HG02610 (cell line): ENCODE data around the gene EFCAB6.

Experiments used
- ATAC-seq: cut with Tn5 transposase; IDR thresholded peaks from one replicate; pipeline ENCODE4 v1.9.1; 2021; ENCODE audit warnings: mild to moderate bottlenecking, moderate library complexity; ENCODE audit not compliant: unreplicated experiment

EFCAB6 gene

GRCh38 chr22:43554694-43555365 is 257.3 kb downstream of the EFCAB6 start:
- ATAC-seq: no peak

GRCh38 chr22:43554259-43554636 is 257.9 kb downstream of the EFCAB6 start:
- ATAC-seq: no peak

GRCh38 chr22:43553451-43554258 is 258.4 kb downstream of the EFCAB6 start:
- no peak for ATAC-seq

GRCh38 chr22:43550672-43551071 is 261.4 kb downstream of the EFCAB6 start:
- no peak for ATAC-seq

- ATAC-seq: no peak
Observed at GRCh38 chr22:43550024-43550620, 262.0 kb downstream of the EFCAB6 start.

GRCh38 chr22:43546186-43546585 is 265.9 kb downstream of the EFCAB6 start:
- ATAC-seq: no peak

GRCh38 chr22:43544289-43544673 is 267.8 kb downstream of the EFCAB6 start:
- ATAC-seq: no peak

GRCh38 chr22:43543522-43544288 is 268.4 kb downstream of the EFCAB6 start:
- no peak for ATAC-seq

GRCh38 chr22:43542681-43543521 is 269.2 kb downstream of the EFCAB6 start:
- ATAC-seq: no peak

- ATAC-seq: no peak
Observed at GRCh38 chr22:43541462-43542407, 270.4 kb downstream of the EFCAB6 start.

- no peak for ATAC-seq
Observed at GRCh38 chr22:43541022-43541421, 271.1 kb downstream of the EFCAB6 start.

- no peak for ATAC-seq
Observed at GRCh38 chr22:43540529-43540923, 271.6 kb downstream of the EFCAB6 start.

- ATAC-seq: no peak
Observed at GRCh38 chr22:43539572-43540528, 272.3 kb downstream of the EFCAB6 start.

- ATAC-seq: no peak
Observed at GRCh38 chr22:43537019-43537585, 275.0 kb downstream of the EFCAB6 start.

- no peak for ATAC-seq
Observed at GRCh38 chr22:43535741-43536140, 276.4 kb downstream of the EFCAB6 start.

- ATAC-seq: no peak
Observed at GRCh38 chr22:43535336-43535735, 276.8 kb downstream of the EFCAB6 start.

GRCh38 chr22:43534916-43535315 is 277.2 kb downstream of the EFCAB6 start:
- ATAC-seq: no peak
